Trophoblast cell (in vitro differentiated cells and primary cell): Measurements from ENCODE around the gene SH2D3A.

ENCODE experiments used
- DNase-seq, 2 donors: peaks; one replicate each; pipeline ENCODE4 v3.0.0-alpha.2; 2016
- H2AFZ ChIP-seq: 2 replicates; pipeline ENCODE4 v1.6.1; 2013; ENCODE audit warnings: low read length, moderate library complexity, mild to moderate bottlenecking; ENCODE audit not compliant: insufficient read depth, poor library complexity
- H2AK5ac ChIP-seq: 2 replicates; pipeline ENCODE4 v1.6.1; 2013; ENCODE audit warnings: mild to moderate bottlenecking, low read length
- H2BK120ac ChIP-seq: 2 replicates; pipeline ENCODE4 v1.6.1; 2013; ENCODE audit warnings: low read length, mild to moderate bottlenecking, moderate library complexity; ENCODE audit not compliant: insufficient read depth, poor library complexity
- H2BK12ac ChIP-seq: 2 replicates; pipeline ENCODE4 v1.6.1; 2013; ENCODE audit warnings: mild to moderate bottlenecking, low read length, moderate library complexity
- H2BK5ac ChIP-seq: 2 replicates; pipeline ENCODE4 v1.6.1; 2013; ENCODE audit warnings: low read length, low read depth, moderate library complexity, mild to moderate bottlenecking; ENCODE audit not compliant: poor library complexity
- H3K14ac ChIP-seq: 2 replicates; pipeline ENCODE4 v1.6.1; 2013; ENCODE audit warnings: mild to moderate bottlenecking, low read length
- H3K18ac ChIP-seq: 2 replicates; pipeline ENCODE4 v1.6.1; 2013; ENCODE audit warnings: mild to moderate bottlenecking, low read length
- H3K23ac ChIP-seq: 2 replicates; pipeline ENCODE4 v1.6.1; 2013; ENCODE audit warnings: low read length
- H3K27ac ChIP-seq: 2 replicates; pipeline ENCODE4 v1.5.1; 2013; ENCODE audit warnings: low read depth, mild to moderate bottlenecking, inconsistent platforms, low read length, moderate library complexity
- H3K27me3 ChIP-seq: 2 replicates; pipeline ENCODE4 v1.6.1; 2013; ENCODE audit warnings: inconsistent platforms, mild to moderate bottlenecking, low read length, moderate library complexity; ENCODE audit not compliant: insufficient read depth
- H3K36me3 ChIP-seq, 2 experiments: 1 replicate in 1 of 2; 2 replicates in 1 of 2; pipeline ENCODE4 v1.6.1; 2013; ENCODE audit warnings: low read length in 2 of 2, mild to moderate bottlenecking in 2 of 2, moderate library complexity in 1 of 2; ENCODE audit not compliant: insufficient read depth in 2 of 2, control insufficient read depth in 1 of 2
- H3K4ac ChIP-seq: 2 replicates; pipeline ENCODE4 v1.6.1; 2013; ENCODE audit warnings: low read depth, mild to moderate bottlenecking, low read length, moderate library complexity
- H3K4me1 ChIP-seq, 2 experiments: 1 replicate in 1 of 2; 2 replicates in 1 of 2; pipeline ENCODE4 v1.6.1; 2013; ENCODE audit warnings: low read length in 2 of 2, mild to moderate bottlenecking in 2 of 2, moderate library complexity in 1 of 2; ENCODE audit not compliant: insufficient read depth in 2 of 2, control insufficient read depth in 1 of 2
- H3K4me2 ChIP-seq: 2 replicates; pipeline ENCODE4 v1.6.1; 2013; ENCODE audit warnings: inconsistent platforms, mild to moderate bottlenecking, low read length, moderate library complexity
- H3K4me3 ChIP-seq: 2 replicates; pipeline ENCODE4 v1.5.1; 2013; ENCODE audit warnings: mild to moderate bottlenecking, low read depth, low read length, inconsistent platforms
- H3K79me1 ChIP-seq: one replicate; pipeline ENCODE4 v1.6.1; 2013; ENCODE audit warnings: low read length
- H3K79me2 ChIP-seq: 2 replicates; pipeline ENCODE4 v1.6.1; 2013; ENCODE audit warnings: low read length, mild to moderate bottlenecking; ENCODE audit not compliant: control insufficient read depth, insufficient read depth, poor library complexity
- H3K9ac ChIP-seq: 2 replicates; pipeline ENCODE4 v1.6.1; 2013; ENCODE audit warnings: mild to moderate bottlenecking, low read length
- H3K9me3 ChIP-seq: 2 replicates; pipeline ENCODE4 v1.6.1; 2013; ENCODE audit warnings: low read depth, mild to moderate bottlenecking, control low read depth, inconsistent platforms, low read length; ENCODE audit not compliant: insufficient read depth
- H4K12ac ChIP-seq: 2 replicates; pipeline ENCODE4 v1.6.1; 2013; ENCODE audit warnings: low read depth, mild to moderate bottlenecking, low read length, moderate library complexity
- H4K8ac ChIP-seq: 2 replicates; pipeline ENCODE4 v1.6.1; 2013; ENCODE audit warnings: low read depth, mild to moderate bottlenecking, low read length, moderate library complexity
- H4K91ac ChIP-seq: one replicate; pipeline ENCODE4 v1.6.1; 2013; ENCODE audit warnings: low read depth, mild to moderate bottlenecking, low read length, moderate library complexity
- WGBS: extraction: QIAGEN DNeasy Blood & Tissue Kit; methylation state at CpG from one replicate; pipeline ENCODE4 v1.1.7; 2013; ENCODE audit warnings: missing lambda C conversion rate; ENCODE audit not compliant: insufficient read length, insufficient coverage; ENCODE audit errors: extremely low coverage; 5-methylcytosine and 5-hydroxymethylcytosine counted together

Gene SH2D3A

GRCh38 chr19:6719992-6720368 is 47.3 kb downstream of the SH2D3A start:
- no peaks in the 10 kb centered on the region for H3K79me2 ChIP-seq
- WGBS, result no CpG with 5 or more reads among the region's 3 CpGs

GRCh38 chr19:6719540-6719861 is 47.7 kb downstream of the SH2D3A start:
- no peaks in the 10 kb centered on the region for H3K79me2 ChIP-seq
- WGBS, result 100% methylated on average over 3 of the region's 6 CpGs

More at GRCh38 chr19:6719992-6720368, 47.3 kb downstream of the SH2D3A start:
- Histone ChIP-seq H3K4me3 (no peak overlapping the region), H3K23ac (no peak overlapping the region), H3K4me2 (no peak overlapping the region), H4K12ac (no peak overlapping the region), H3K9me3 (peaks cover 7% of the 10 kb centered on the region), H3K27me3 (no peaks in the 10 kb centered on the region), H2BK12ac (no peak overlapping the region), H3K18ac (no peak overlapping the region), H2AK5ac (no peak overlapping the region), H3K79me1 (no peaks in the 10 kb centered on the region), H2BK5ac (no peak overlapping the region), H3K4ac (no peak overlapping the region), H3K27ac (no peak overlapping the region), H4K91ac (no peak overlapping the region), H2BK120ac (no peak overlapping the region), H2AFZ (no peak overlapping the region), H3K9ac (no peak overlapping the region), H3K4me1 (peaks cover 2 to 5% of the 10 kb centered on the region in 2 experiments), H3K36me3 (no peaks in the 10 kb centered on the region), H3K14ac (no peak overlapping the region), H4K8ac (no peak overlapping the region)
- DNase-seq, result no peak

GRCh38 chr19:6718741-6719539 is 48.3 kb downstream of the SH2D3A start:
- Histone ChIP-seq H4K91ac (no peak overlapping the region), H3K4me2 (no peak overlapping the region), H3K9ac (no peak overlapping the region), H3K14ac (no peak overlapping the region), H3K79me2 (no peaks in the 10 kb centered on the region), H2AFZ (no peak overlapping the region), H2BK5ac (no peak overlapping the region), H3K27me3 (no peaks in the 10 kb centered on the region), H3K4ac (no peak overlapping the region), H3K9me3 (peaks cover 7% of the 10 kb centered on the region), H3K4me1 (peaks cover 2 to 5% of the 10 kb centered on the region in 2 experiments), H3K23ac (no peak overlapping the region), H3K36me3 (no peaks in the 10 kb centered on the region), H4K8ac (no peak overlapping the region), H2BK120ac (no peak overlapping the region), H3K18ac (no peak overlapping the region), H2AK5ac (no peak overlapping the region), H3K4me3 (no peak overlapping the region), H4K12ac (no peak overlapping the region), H3K79me1 (no peaks in the 10 kb centered on the region), H3K27ac (no peak overlapping the region), H2BK12ac (no peak overlapping the region)
- peak; percentile 19 to 41 for DNase-seq
- no CpG with 5 or more reads among the region's 21 CpGs for WGBS

More at GRCh38 chr19:6719540-6719861, 47.7 kb downstream of the SH2D3A start:
- Histone ChIP-seq H3K9ac (no peak overlapping the region), H2BK5ac (no peak overlapping the region), H4K12ac (no peak overlapping the region), H4K8ac (no peak overlapping the region), H4K91ac (no peak overlapping the region), H3K23ac (no peak overlapping the region), H3K18ac (no peak overlapping the region), H3K4me1 (peaks cover 2 to 5% of the 10 kb centered on the region in 2 experiments), H3K4ac (no peak overlapping the region), H2BK12ac (no peak overlapping the region), H3K27me3 (no peaks in the 10 kb centered on the region), H3K27ac (no peak overlapping the region), H3K14ac (no peak overlapping the region), H2AK5ac (no peak overlapping the region), H3K79me1 (no peaks in the 10 kb centered on the region), H3K9me3 (peaks cover 7% of the 10 kb centered on the region), H3K4me2 (no peak overlapping the region), H3K4me3 (no peak overlapping the region), H3K36me3 (no peaks in the 10 kb centered on the region), H2BK120ac (no peak overlapping the region), H2AFZ (no peak overlapping the region)
- DNase-seq, result no peak

GRCh38 chr19:6718111-6718740 is 49.0 kb downstream of the SH2D3A start:
- H2AFZ ChIP-seq, result no peak overlapping the region
- H3K79me2 ChIP-seq, result no peaks in the 10 kb centered on the region
- no peak overlapping the region for H2BK12ac ChIP-seq
- no peak overlapping the region for H3K4me3 ChIP-seq
- no peak overlapping the region for H2BK120ac ChIP-seq
- H3K9me3 ChIP-seq, result peaks cover 7% of the 10 kb centered on the region
- no peak overlapping the region for H3K4me2 ChIP-seq
- no peak overlapping the region for H2BK5ac ChIP-seq
- H4K12ac ChIP-seq, result no peak overlapping the region
- no peak overlapping the region for H3K23ac ChIP-seq
- no peak overlapping the region for H3K27ac ChIP-seq
- H2AK5ac ChIP-seq, result no peak overlapping the region
- no peak overlapping the region for H3K4ac ChIP-seq
- H4K91ac ChIP-seq, result no peak overlapping the region
- no peak overlapping the region for H3K18ac ChIP-seq
- no peak overlapping the region for H3K14ac ChIP-seq
- H3K9ac ChIP-seq, result no peak overlapping the region
- no CpG with 5 or more reads among the region's 23 CpGs for WGBS
- peaks cover 2% of the 10 kb centered on the region in 2 experiments for H3K4me1 ChIP-seq
- no peaks in the 10 kb centered on the region for H3K36me3 ChIP-seq
- no peak overlapping the region for H4K8ac ChIP-seq
- no peaks in the 10 kb centered on the region for H3K27me3 ChIP-seq
- no peaks in the 10 kb centered on the region for H3K79me1 ChIP-seq
- DNase-seq, result no peak
